ENCODE data around the gene NOVA2.

NOVA2 gene

GRCh38 chr19:45895519-45895972 lies 78.1 kb downstream of the NOVA2 start:
- no peak for DNase-seq (ENCODE audit: low read depth in 3 of 3)

GRCh38 chr19:45890877-45891276 lies 82.8 kb downstream of the NOVA2 start:
- no peak for DNase-seq (ENCODE audit: low read depth in 3 of 3)

GRCh38 chr19:45889210-45889885 lies 84.3 kb downstream of the NOVA2 start:
- no peak for DNase-seq (ENCODE audit: low read depth in 3 of 3)

- DNase-seq (ENCODE audit: low read depth in 3 of 3), result no peak
These were observed 86.4 kb downstream of the NOVA2 start for GRCh38 chr19:45887200-45887710.

GRCh38 chr19:45886427-45887199 lies 87.1 kb downstream of the NOVA2 start:
- DNase-seq (ENCODE audit: low read depth in 3 of 3), result peak; percentile 69 to 80 (median 78)

- DNase-seq (ENCODE audit: low read depth in 3 of 3), result peak; percentile 68 to 81 (median 79)
These were observed 87.9 kb downstream of the NOVA2 start, which contains the start of gene IRF2BP1 for GRCh38 chr19:45885556-45886426. IRF2BP1 (minus strand) TSS chr19:45886141; CDS start chr19:45885774, 367 bp downstream.

GRCh38 chr19:45884682-45885555 lies 88.7 kb downstream of the NOVA2 start:
- no peak for DNase-seq (ENCODE audit: low read depth in 3 of 3)

GRCh38 chr19:45883881-45884681 lies 89.6 kb downstream of the NOVA2 start:
- no peak for DNase-seq (ENCODE audit: low read depth in 3 of 3)

All from stimulated activated CD4-positive, alpha-beta T cell treated with anti-CD3 and anti-CD28 coated beads, TNF-alpha, amount 100 ng/mL, for 4 hours (primary cell).